NT2/D1 (cell line): ENCODE data around the gene ARL6IP5.

Source experiments
- DNase-seq: peaks from one replicate; pipeline ENCODE4 v3.0.0-alpha.2; 2011; ENCODE audit warnings: low read depth, low spot score
- H3K27me3 ChIP-seq: 2 replicates; pipeline ENCODE4 v1.6.0; 2011; ENCODE audit warnings: mild to moderate bottlenecking; ENCODE audit not compliant: insufficient read length, insufficient read depth
- H3K36me3 ChIP-seq: 2 replicates; pipeline ENCODE4 v1.6.1; 2011; ENCODE audit warnings: mild to moderate bottlenecking, low read length, mixed read lengths; ENCODE audit not compliant: insufficient read depth, insufficient read length
- H3K4me1 ChIP-seq: 2 replicates; pipeline ENCODE4 v1.5.1; 2011; ENCODE audit not compliant: insufficient read depth, insufficient read length
- H3K4me3 ChIP-seq: 2 replicates; pipeline ENCODE4 v1.5.1; 2011; ENCODE audit warnings: low read depth; ENCODE audit not compliant: insufficient read length
- H3K9ac ChIP-seq: 2 replicates; pipeline ENCODE4 v1.6.0; 2011; ENCODE audit warnings: low read depth; ENCODE audit not compliant: insufficient read length
- H3K9me3 ChIP-seq: 2 replicates; pipeline ENCODE4 v1.5.1; 2011; ENCODE audit warnings: mild to moderate bottlenecking, low read length; ENCODE audit not compliant: insufficient read depth
- SUZ12 ChIP-seq: IDR thresholded peaks from 2 replicates; pipeline ENCODE4 v1.6.1; 2011; ENCODE audit not compliant: insufficient read length, insufficient read depth; ENCODE audit errors: extremely low read depth
- YY1 ChIP-seq: IDR thresholded peaks from 2 replicates; pipeline ENCODE4 v1.6.1; 2011; ENCODE audit not compliant: insufficient read length, insufficient read depth
- ZNF274 ChIP-seq: IDR thresholded peaks from 2 replicates; pipeline ENCODE4 v1.6.1; 2011; ENCODE audit warnings: mild to moderate bottlenecking, low read depth, low read length

Gene ARL6IP5

GRCh38 chr3:69099576-69099975, 14.8 kb downstream of the ARL6IP5 start:
- Histone ChIP-seq H3K4me1 (no peaks in the 10 kb centered on the region), H3K36me3 (peaks cover 38% of the 10 kb centered on the region), H3K4me3 (no peak overlapping the region), H3K9ac (no peak overlapping the region), H3K27me3 (no peaks in the 10 kb centered on the region), H3K9me3 (no peaks in the 10 kb centered on the region)
- no peak for TF ChIP-seq YY1
- TF ChIP-seq SUZ12: no peak
- TF ChIP-seq ZNF274: no peak
- DNase-seq: no peak

- no peak for DNase-seq
- peaks cover 43% of the 10 kb centered on the region for H3K36me3 ChIP-seq
- TF ChIP-seq YY1: no peak
- TF ChIP-seq SUZ12: no peak
- no peak for TF ChIP-seq ZNF274
- H3K9me3 ChIP-seq: no peaks in the 10 kb centered on the region
- H3K4me3 ChIP-seq: no peak overlapping the region
- no peaks in the 10 kb centered on the region for H3K27me3 ChIP-seq
- H3K4me1 ChIP-seq: no peaks in the 10 kb centered on the region
- no peak overlapping the region for H3K9ac ChIP-seq
Measured at GRCh38 chr3:69102384-69102783, 17.6 kb downstream of the ARL6IP5 start.

GRCh38 chr3:69103123-69103522, 18.4 kb downstream of the ARL6IP5 start:
- Histone ChIP-seq H3K9ac (no peak overlapping the region), H3K4me3 (no peak overlapping the region), H3K27me3 (no peaks in the 10 kb centered on the region), H3K9me3 (no peaks in the 10 kb centered on the region), H3K36me3 (peaks cover 40% of the 10 kb centered on the region), H3K4me1 (no peaks in the 10 kb centered on the region)
- no peak for DNase-seq
- no peak for TF ChIP-seq YY1
- TF ChIP-seq SUZ12: no peak
- TF ChIP-seq ZNF274: no peak

DNA sequence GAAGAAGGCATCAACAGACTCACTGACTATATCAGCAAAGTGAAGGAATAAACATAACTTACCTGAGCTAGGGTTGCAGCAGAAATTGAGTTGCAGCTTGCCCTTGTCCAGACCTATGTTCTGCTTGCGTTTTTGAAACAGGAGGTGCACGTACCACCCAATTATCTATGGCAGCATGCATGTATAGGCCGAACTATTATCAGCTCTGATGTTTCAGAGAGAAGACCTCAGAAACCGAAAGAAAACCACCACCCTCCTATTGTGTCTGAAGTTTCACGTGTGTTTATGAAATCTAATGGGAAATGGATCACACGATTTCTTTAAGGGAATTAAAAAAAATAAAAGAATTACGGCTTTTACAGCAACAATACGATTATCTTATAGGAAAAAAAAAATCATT, 19.8 kb downstream of the ARL6IP5 start:
- no peak for TF ChIP-seq ZNF274
- H3K9ac ChIP-seq: no peak overlapping the region
- no peaks in the 10 kb centered on the region for H3K27me3 ChIP-seq
- DNase-seq: no peak
- no peaks in the 10 kb centered on the region for H3K9me3 ChIP-seq
- peaks cover 38% of the 10 kb centered on the region for H3K36me3 ChIP-seq
- no peak overlapping the region for H3K4me3 ChIP-seq
- no peaks in the 10 kb centered on the region for H3K4me1 ChIP-seq

- TF ChIP-seq ZNF274 (no peak), YY1 (no peak), SUZ12 (no peak)
- Histone ChIP-seq H3K4me1 (no peaks in the 10 kb centered on the region), H3K36me3 (peaks cover 36% of the 10 kb centered on the region), H3K27me3 (no peaks in the 10 kb centered on the region), H3K9me3 (no peaks in the 10 kb centered on the region), H3K9ac (no peak overlapping the region), H3K4me3 (no peak overlapping the region)
- DNase-seq: no peak
Measured at GRCh38 chr3:69105320-69105719, 20.6 kb downstream of the ARL6IP5 start.

- H3K4me3 ChIP-seq: no peak overlapping the region
- H3K27me3 ChIP-seq: no peaks in the 10 kb centered on the region
- H3K9me3 ChIP-seq: no peaks in the 10 kb centered on the region
- no peak for DNase-seq
- no peaks in the 10 kb centered on the region for H3K4me1 ChIP-seq
- peaks cover 23% of the 10 kb centered on the region for H3K36me3 ChIP-seq
- no peak overlapping the region for H3K9ac ChIP-seq
- TF ChIP-seq SUZ12 (no peak), ZNF274 (no peak), YY1 (no peak)
Measured at GRCh38 chr3:69107841-69108240, 23.1 kb downstream of the ARL6IP5 start.

DNA sequence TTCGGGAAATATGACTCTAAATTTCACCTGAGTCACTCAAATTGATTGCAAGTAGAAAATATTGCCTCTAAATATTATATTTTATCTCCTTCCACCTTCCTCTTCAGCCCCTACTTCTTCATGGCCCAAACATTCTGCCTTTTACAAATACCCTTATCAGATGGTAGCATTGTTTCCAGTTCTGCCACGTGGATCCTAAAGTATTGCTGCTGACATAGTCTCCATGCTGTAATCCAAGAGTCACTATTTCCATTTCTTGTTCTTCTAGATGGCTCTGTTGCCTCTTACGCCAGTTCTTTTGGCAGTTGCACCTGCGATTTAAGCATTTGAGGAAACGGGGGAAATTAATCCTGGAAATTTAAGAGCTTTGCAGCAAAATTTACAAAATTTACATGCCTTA, 24.1 kb downstream of the ARL6IP5 start:
- no peak overlapping the region for H3K4me3 ChIP-seq
- TF ChIP-seq ZNF274: no peak
- TF ChIP-seq SUZ12: no peak
- TF ChIP-seq YY1: no peak
- no peaks in the 10 kb centered on the region for H3K4me1 ChIP-seq
- DNase-seq: no peak
- no peak overlapping the region for H3K9ac ChIP-seq
- H3K27me3 ChIP-seq: no peaks in the 10 kb centered on the region
- H3K9me3 ChIP-seq: no peaks in the 10 kb centered on the region
- H3K36me3 ChIP-seq: peaks cover 13% of the 10 kb centered on the region
